ENCODE results near the gene HS3ST4.

DNA sequence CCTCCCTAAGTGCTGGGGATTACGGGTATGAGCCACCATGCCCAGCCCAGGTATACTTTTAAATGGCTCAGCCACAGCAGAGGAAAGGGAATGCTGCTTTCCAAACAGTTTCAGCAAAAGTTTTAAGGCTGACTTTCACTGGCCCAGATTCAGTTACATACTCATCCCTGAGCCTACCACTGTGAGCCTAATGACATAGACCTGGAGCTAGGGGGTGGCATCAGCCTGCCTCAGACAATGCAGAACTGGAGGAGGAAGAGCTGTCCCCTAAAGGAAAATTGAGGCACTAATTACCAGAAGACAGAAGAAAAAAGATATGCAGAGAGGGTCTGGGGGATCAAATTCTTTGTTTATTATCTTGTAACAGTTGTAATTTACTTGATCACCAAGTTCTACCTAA, 43.9 kb downstream of the HS3ST4 start:
- TF ChIP-seq POLR2A (IDR thresholded peaks at IDR 0.05) (no peak), POLR2AphosphoS5 (IDR thresholded peaks at IDR 0.05) (no peak), EP300 (IDR thresholded peaks at IDR 0.05) (no peak)
- TF ChIP-seq, protein P1, sequence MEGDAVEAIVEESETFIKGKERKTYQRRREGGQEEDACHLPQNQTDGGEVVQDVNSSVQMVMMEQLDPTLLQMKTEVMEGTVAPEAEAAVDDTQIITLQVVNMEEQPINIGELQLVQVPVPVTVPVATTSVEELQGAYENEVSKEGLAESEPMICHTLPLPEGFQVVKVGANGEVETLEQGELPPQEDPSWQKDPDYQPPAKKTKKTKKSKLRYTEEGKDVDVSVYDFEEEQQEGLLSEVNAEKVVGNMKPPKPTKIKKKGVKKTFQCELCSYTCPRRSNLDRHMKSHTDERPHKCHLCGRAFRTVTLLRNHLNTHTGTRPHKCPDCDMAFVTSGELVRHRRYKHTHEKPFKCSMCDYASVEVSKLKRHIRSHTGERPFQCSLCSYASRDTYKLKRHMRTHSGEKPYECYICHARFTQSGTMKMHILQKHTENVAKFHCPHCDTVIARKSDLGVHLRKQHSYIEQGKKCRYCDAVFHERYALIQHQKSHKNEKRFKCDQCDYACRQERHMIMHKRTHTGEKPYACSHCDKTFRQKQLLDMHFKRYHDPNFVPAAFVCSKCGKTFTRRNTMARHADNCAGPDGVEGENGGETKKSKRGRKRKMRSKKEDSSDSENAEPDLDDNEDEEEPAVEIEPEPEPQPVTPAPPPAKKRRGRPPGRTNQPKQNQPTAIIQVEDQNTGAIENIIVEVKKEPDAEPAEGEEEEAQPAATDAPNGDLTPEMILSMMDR (IDR thresholded peaks at IDR 0.05), result no peak

Measured in suprapubic skin (tissue), 4 donors.